Measurements from ENCODE around the gene HEG1.

DNA sequence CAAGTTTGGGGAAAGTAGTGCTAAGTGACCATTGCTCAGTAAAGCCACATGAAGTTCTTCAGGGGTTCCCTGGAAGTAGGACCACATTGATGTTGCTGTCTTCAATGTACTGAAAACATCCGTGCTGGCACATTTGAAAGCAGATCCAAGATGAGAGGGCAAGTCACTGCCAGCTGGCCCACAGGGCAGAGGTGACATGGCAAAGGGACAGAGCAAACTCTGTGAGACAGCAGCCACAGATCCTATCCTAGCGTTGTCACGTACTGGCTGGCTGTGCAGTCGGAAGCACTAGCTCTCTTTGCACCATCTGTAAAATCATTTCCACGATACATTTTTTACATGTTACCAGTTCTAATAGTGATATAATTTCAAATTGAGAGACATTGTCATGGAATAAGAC is 135.1 kb downstream of the HEG1 start:
- TF ChIP-seq, protein P1, sequence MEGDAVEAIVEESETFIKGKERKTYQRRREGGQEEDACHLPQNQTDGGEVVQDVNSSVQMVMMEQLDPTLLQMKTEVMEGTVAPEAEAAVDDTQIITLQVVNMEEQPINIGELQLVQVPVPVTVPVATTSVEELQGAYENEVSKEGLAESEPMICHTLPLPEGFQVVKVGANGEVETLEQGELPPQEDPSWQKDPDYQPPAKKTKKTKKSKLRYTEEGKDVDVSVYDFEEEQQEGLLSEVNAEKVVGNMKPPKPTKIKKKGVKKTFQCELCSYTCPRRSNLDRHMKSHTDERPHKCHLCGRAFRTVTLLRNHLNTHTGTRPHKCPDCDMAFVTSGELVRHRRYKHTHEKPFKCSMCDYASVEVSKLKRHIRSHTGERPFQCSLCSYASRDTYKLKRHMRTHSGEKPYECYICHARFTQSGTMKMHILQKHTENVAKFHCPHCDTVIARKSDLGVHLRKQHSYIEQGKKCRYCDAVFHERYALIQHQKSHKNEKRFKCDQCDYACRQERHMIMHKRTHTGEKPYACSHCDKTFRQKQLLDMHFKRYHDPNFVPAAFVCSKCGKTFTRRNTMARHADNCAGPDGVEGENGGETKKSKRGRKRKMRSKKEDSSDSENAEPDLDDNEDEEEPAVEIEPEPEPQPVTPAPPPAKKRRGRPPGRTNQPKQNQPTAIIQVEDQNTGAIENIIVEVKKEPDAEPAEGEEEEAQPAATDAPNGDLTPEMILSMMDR (CRISPR knock-in tag; IDR thresholded peaks at IDR 0.05): no peak
- TF ChIP-seq, protein P2, sequence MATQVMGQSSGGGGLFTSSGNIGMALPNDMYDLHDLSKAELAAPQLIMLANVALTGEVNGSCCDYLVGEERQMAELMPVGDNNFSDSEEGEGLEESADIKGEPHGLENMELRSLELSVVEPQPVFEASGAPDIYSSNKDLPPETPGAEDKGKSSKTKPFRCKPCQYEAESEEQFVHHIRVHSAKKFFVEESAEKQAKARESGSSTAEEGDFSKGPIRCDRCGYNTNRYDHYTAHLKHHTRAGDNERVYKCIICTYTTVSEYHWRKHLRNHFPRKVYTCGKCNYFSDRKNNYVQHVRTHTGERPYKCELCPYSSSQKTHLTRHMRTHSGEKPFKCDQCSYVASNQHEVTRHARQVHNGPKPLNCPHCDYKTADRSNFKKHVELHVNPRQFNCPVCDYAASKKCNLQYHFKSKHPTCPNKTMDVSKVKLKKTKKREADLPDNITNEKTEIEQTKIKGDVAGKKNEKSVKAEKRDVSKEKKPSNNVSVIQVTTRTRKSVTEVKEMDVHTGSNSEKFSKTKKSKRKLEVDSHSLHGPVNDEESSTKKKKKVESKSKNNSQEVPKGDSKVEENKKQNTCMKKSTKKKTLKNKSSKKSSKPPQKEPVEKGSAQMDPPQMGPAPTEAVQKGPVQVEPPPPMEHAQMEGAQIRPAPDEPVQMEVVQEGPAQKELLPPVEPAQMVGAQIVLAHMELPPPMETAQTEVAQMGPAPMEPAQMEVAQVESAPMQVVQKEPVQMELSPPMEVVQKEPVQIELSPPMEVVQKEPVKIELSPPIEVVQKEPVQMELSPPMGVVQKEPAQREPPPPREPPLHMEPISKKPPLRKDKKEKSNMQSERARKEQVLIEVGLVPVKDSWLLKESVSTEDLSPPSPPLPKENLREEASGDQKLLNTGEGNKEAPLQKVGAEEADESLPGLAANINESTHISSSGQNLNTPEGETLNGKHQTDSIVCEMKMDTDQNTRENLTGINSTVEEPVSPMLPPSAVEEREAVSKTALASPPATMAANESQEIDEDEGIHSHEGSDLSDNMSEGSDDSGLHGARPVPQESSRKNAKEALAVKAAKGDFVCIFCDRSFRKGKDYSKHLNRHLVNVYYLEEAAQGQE (IDR thresholded peaks at IDR 0.05; ENCODE audit: borderline replicate concordance in 1 of 2, low read depth in 1 of 2, low read length in 2 of 2): no peak
- TF ChIP-seq ZNF138 (CRISPR knock-in tag; IDR thresholded peaks at IDR 0.05; ENCODE audit: low read depth): no peak
- TF ChIP-seq REXO4 (CRISPR knock-in tag; IDR thresholded peaks at IDR 0.05; ENCODE audit: borderline replicate concordance): no peak

Data from HepG2 (cell line).